SK-N-SH (cell line): Measurements from ENCODE around the gene MSRB2. TPM values are rescaled to one million over a fixed set of nuclear protein-coding genes. Genes with fewer than 3 reads are reported as not detected.

Source experiments
- CTCF ChIA-PET: fragments of 300-600, 350-600 bp; formaldehyde crosslinking; extraction: SDS; loops from one replicate; lab custom pipeline; 2021; lab: Yijun Ruan, JAX
- POLR2A ChIA-PET: fragments of 350-600 bp; sonication (Branson Sonifier 250); formaldehyde crosslinking; extraction: SDS; loops from one replicate; lab custom pipeline; 2020; ENCODE audit warnings: antibody characterized with exemption, inconsistent platforms; lab: Yijun Ruan, JAX
- DNase-seq: peaks from one replicate; pipeline ENCODE4 v3.0.0; 2012
- H2AFZ ChIP-seq: fragments of 200-600 bp; sonication (generic); 2 replicates; pipeline ENCODE4 v1.8.1; 2016; ENCODE audit warnings: antibody characterized with exemption, mild to moderate bottlenecking, low read depth
- H3F3A ChIP-seq: fragments of 200-600 bp; sonication (generic); replicated peaks from 2 replicates; pipeline ENCODE3; 2016; ENCODE audit warnings: antibody characterized with exemption, mild to moderate bottlenecking; ENCODE audit not compliant: insufficient read depth
- H3K27ac ChIP-seq, 2 experiments: fragments of 200-500 bp in 1 of 2; fragments of 200-600 bp in 1 of 2; sonication (Bioruptor generic) in 1 of 2; sonication (generic), shearing (Covaris generic) in 1 of 2; 2 replicates each; pipeline versions ENCODE4 v1.5.1 to v1.6.1; 2014 to 2016; ENCODE audit warnings: low read depth in 2 of 2, inconsistent platforms in 1 of 2, low read length in 1 of 2, mild to moderate bottlenecking in 1 of 2, mixed read lengths in 1 of 2
- H3K27me3 ChIP-seq: fragments of 200-600 bp; sonication (generic), shearing (Covaris generic); 2 replicates; pipeline ENCODE4 v1.6.1; 2016; ENCODE audit warnings: mixed run types; ENCODE audit not compliant: insufficient read depth
- H3K36me3 ChIP-seq, 2 experiments: fragments of 200-500 bp in 1 of 2; fragments of 200-600 bp in 1 of 2; sonication (Bioruptor generic) in 1 of 2; sonication (generic) in 1 of 2; replicated peaks in 1 of 2; 2 replicates each; pipeline versions ENCODE3 to v1.5.1; 2014 to 2016; ENCODE audit warnings: low read length in 1 of 2, mild to moderate bottlenecking in 1 of 2; ENCODE audit not compliant: insufficient read depth in 2 of 2, control insufficient read depth in 1 of 2
- H3K4me1 ChIP-seq, 2 experiments: fragments of 200-500 bp in 1 of 2; fragments of 200-600 bp in 1 of 2; sonication (Bioruptor generic) in 1 of 2; sonication (generic), shearing (Covaris generic) in 1 of 2; 2 replicates each; pipeline versions ENCODE4 v1.5.1 to v1.6.1; 2014 to 2016; ENCODE audit warnings: low read depth in 1 of 2, low read length in 1 of 2, mixed run types in 1 of 2; ENCODE audit not compliant: insufficient read depth in 2 of 2, control insufficient read depth in 1 of 2
- H3K4me2 ChIP-seq: fragments of 200-600 bp; sonication (generic), shearing (Covaris generic); 2 replicates; pipeline ENCODE4 v1.6.1; 2017; ENCODE audit warnings: mixed run types
- H3K4me3 ChIP-seq, 2 experiments: fragments of 200-500 bp in 1 of 2; fragments of 200-600 bp in 1 of 2; sonication (Bioruptor generic) in 1 of 2; sonication (generic), shearing (Covaris generic) in 1 of 2; 2 replicates each; pipeline versions ENCODE4 v1.5.1 to v1.8.1; 2014 to 2016; ENCODE audit warnings: low read depth in 2 of 2, inconsistent platforms in 1 of 2, low read length in 1 of 2, mild to moderate bottlenecking in 1 of 2, mixed read lengths in 1 of 2, moderate library complexity in 1 of 2
- H3K79me2 ChIP-seq: fragments of 200-600 bp; sonication (generic); 2 replicates; pipeline ENCODE4 v1.8.1; 2017; ENCODE audit warnings: mild to moderate bottlenecking; ENCODE audit not compliant: insufficient read depth
- H3K9ac ChIP-seq: fragments of 200-600 bp; sonication (generic); 2 replicates; pipeline ENCODE4 v1.6.1; 2017; ENCODE audit warnings: mixed run types
- H3K9me2 ChIP-seq: fragments of 200-600 bp; sonication (generic); 2 replicates; pipeline ENCODE4 v1.6.1; 2017; ENCODE audit warnings: mixed run types
- H3K9me3 ChIP-seq: fragments of 200-600 bp; sonication (generic); 2 replicates; pipeline ENCODE4 v1.6.1; 2017; ENCODE audit warnings: mixed run types, mild to moderate bottlenecking, moderate library complexity
- H4K20me1 ChIP-seq: fragments of 200-600 bp; sonication (generic); 2 replicates; pipeline ENCODE4 v1.6.1; 2017; ENCODE audit warnings: mild to moderate bottlenecking, mixed run types; ENCODE audit not compliant: insufficient read depth
- ELF1 ChIP-seq: IDR thresholded peaks from 2 replicates; pipeline ENCODE4 v1.4.0; 2012
- EP300 ChIP-seq, 2 experiments: IDR thresholded peaks; 2 replicates each; pipeline versions ENCODE4 v1.4.0 to v1.6.1; 2012; ENCODE audit warnings: borderline replicate concordance in 1 of 2, low read depth in 1 of 2, low read length in 1 of 2
- EZH2phosphoT487 ChIP-seq: fragments of 200-600 bp; sonication (generic); IDR thresholded peaks from 2 replicates; pipeline ENCODE4 v1.6.1; 2017; ENCODE audit warnings: low read depth, mixed run types, mild to moderate bottlenecking, antibody characterized with exemption, moderate library complexity, borderline replicate concordance
- GATA2 ChIP-seq: sonication (generic); formaldehyde crosslinking; IDR thresholded peaks from 2 replicates; pipeline ENCODE4 v1.5.0; 2020; ENCODE audit warnings: mild to moderate bottlenecking, missing genetic modification reagents
- MXI1 ChIP-seq: IDR thresholded peaks from 2 replicates; pipeline ENCODE4 v1.6.1; 2012; ENCODE audit warnings: mild to moderate bottlenecking, low read depth, low read length, improper control_type of control experiment
- NFIC ChIP-seq: IDR thresholded peaks from 2 replicates; pipeline ENCODE4 v1.4.0; 2012; ENCODE audit warnings: borderline replicate concordance
- NRF1 ChIP-seq: IDR thresholded peaks from 2 replicates; pipeline ENCODE4 v1.6.1; 2012; ENCODE audit warnings: low read depth, mild to moderate bottlenecking, low read length
- RAD21 ChIP-seq: IDR thresholded peaks from 2 replicates; pipeline ENCODE4 v1.6.1; 2012; ENCODE audit warnings: mild to moderate bottlenecking, low read length
- RCOR1 ChIP-seq: fragments of 150-350 bp; IDR thresholded peaks from 2 replicates; pipeline ENCODE4 v1.6.1; 2017; ENCODE audit warnings: antibody characterized with exemption, low read length
- RXRA ChIP-seq: IDR thresholded peaks from 2 replicates; pipeline ENCODE4 v1.4.0; 2012; ENCODE audit warnings: low read depth, mild to moderate bottlenecking, borderline replicate concordance
- SIN3A ChIP-seq: IDR thresholded peaks from 2 replicates; pipeline ENCODE4 v1.6.1; 2012; ENCODE audit warnings: low read depth, mild to moderate bottlenecking, low read length, moderate library complexity, borderline replicate concordance
- SMC3 ChIP-seq: IDR thresholded peaks from 2 replicates; pipeline ENCODE4 v1.6.1; 2012; ENCODE audit warnings: low read depth, low read length, improper control_type of control experiment
- TCF12 ChIP-seq: IDR thresholded peaks from 2 replicates; pipeline ENCODE4 v1.4.0; 2012
- WGBS: methylation state at CpG from one replicate; pipeline ENCODE4 v1.1.6; 2017; ENCODE audit warnings: low lambda C conversion rate; 5-methylcytosine and 5-hydroxymethylcytosine counted together
- polyA plus RNA-seq, 3 experiments: library from polyadenylated mRNA; depleted of rRNA; stranded (reverse); fragments of >200 nt; gene quantifications; 2 replicates each; pipeline ENCODE4 v1.2.3, GENCODE V29; 2012
- TF ChIP-seq, protein P1 (sequence below): IDR thresholded peaks from 2 replicates; pipeline ENCODE4; 2012
- TF ChIP-seq, protein P2 (sequence below): IDR thresholded peaks from 2 replicates; pipeline ENCODE4 v1.4.0; 2012; ENCODE audit warnings: low read depth
- TF ChIP-seq, protein P3 (sequence below): IDR thresholded peaks from 2 replicates; pipeline ENCODE4 v1.4.0; 2012; ENCODE audit warnings: low read depth, borderline replicate concordance

MSRB2 gene
- polyA plus RNA-seq, 1 of the 3 experiments (the other 2 are of a cell fraction) = 44.0 TPM

DNA sequence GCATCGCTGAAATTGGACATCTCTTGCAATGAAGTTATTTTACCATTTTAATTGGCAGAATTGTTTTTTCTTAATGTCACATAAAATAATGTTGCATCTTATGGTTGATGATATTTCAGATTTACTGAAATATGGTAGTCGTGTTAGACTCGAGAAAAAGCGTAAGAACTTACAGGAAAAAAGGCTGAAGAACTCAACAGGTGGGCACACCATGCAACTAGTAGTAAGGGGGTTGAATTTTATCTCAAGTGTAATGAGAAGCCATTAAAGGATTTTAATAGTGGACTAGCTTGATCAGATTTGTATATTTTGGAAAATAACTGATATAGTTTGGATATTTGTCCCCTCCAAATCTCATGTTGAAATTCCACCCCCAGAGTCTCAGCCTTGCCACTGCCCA is 41.1 kb downstream of the MSRB2 start:
- 60% methylated on average over 4 of the region's 4 CpGs for WGBS
- Histone ChIP-seq H3K9me2 (no peaks in the 10 kb centered on the region), H4K20me1 (no peaks in the 10 kb centered on the region), H3K27ac (no peak overlapping the region), H3K9ac (no peak overlapping the region), H2AFZ (no peak overlapping the region), H3K9me3 (no peaks in the 10 kb centered on the region), H3K36me3 (no peaks in the 10 kb centered on the region), H3K4me1 (no peaks in the 10 kb centered on the region), H3K4me3 (no peak overlapping the region), H3F3A (no peaks in the 10 kb centered on the region), H3K79me2 (no peaks in the 10 kb centered on the region), H3K4me2 (no peak overlapping the region), H3K27me3 (no peaks in the 10 kb centered on the region)
- POLR2A ChIA-PET = no interaction called here
- CTCF ChIA-PET = interaction anchor here (0.7 to 1.1 kb wide), 2 partner anchors 22 to 332 kb away, joined by 3 to 4 read pairs; no protein-coding TSS in a partner anchor
- no peak for DNase-seq
- TF ChIP-seq RCOR1 = no peak
- TF ChIP-seq, protein P1, sequence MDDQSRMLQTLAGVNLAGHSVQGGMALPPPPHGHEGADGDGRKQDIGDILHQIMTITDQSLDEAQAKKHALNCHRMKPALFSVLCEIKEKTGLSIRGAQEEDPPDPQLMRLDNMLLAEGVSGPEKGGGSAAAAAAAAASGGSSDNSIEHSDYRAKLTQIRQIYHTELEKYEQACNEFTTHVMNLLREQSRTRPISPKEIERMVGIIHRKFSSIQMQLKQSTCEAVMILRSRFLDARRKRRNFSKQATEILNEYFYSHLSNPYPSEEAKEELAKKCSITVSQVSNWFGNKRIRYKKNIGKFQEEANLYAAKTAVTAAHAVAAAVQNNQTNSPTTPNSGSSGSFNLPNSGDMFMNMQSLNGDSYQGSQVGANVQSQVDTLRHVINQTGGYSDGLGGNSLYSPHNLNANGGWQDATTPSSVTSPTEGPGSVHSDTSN = no peak
- TF ChIP-seq EP300 (IDR thresholded peaks at IDR 0.05; ENCODE audit: borderline replicate concordance in 1 of 2, low read depth in 1 of 2, low read length in 1 of 2) = no peak
- TF ChIP-seq, protein P2, sequence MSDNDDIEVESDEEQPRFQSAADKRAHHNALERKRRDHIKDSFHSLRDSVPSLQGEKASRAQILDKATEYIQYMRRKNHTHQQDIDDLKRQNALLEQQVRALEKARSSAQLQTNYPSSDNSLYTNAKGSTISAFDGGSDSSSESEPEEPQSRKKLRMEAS = no peak
- TF ChIP-seq GATA2 (CRISPR knock-in tag) = no peak
- no peak for TF ChIP-seq SMC3
- no peak for TF ChIP-seq RXRA

DNA sequence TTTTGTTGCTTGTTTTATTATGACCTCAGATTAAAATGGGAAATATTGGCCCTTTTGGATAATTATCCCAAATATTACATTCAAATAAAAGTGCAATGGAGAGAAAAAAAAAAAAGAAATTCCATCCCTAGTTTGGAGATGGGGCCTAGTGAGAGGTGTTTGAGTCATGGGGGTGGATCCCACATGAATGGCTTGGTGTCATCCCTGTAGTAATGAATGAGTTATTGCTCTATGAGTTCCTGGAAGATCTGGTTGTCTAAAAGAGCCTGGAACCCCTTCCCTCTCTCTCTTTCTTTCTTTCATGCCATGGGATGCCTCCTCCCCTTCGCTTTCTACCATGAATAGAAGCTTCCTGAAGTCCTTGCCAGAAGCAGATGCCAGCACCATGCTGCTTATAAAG is 44.3 kb downstream of the MSRB2 start:
- Histone ChIP-seq H3K9me2 (no peaks in the 10 kb centered on the region), H3K9me3 (no peaks in the 10 kb centered on the region), H4K20me1 (no peaks in the 10 kb centered on the region), H3K4me3 (no peak overlapping the region), H3K4me1 (no peaks in the 10 kb centered on the region), H3F3A (no peaks in the 10 kb centered on the region), H3K79me2 (no peaks in the 10 kb centered on the region), H3K4me2 (no peak overlapping the region), H3K9ac (no peak overlapping the region), H3K36me3 (no peaks in the 10 kb centered on the region), H3K27ac (no peak overlapping the region), H3K27me3 (no peaks in the 10 kb centered on the region), H2AFZ (no peak overlapping the region)
- 0% methylated on average over 1 of the region's 1 CpG for WGBS
- TF ChIP-seq ELF1 (no peak), RAD21 (no peak)
- ChIA-PET POLR2A (no interaction called here), CTCF (interaction anchor here (2.2 kb wide), 1 partner anchor 18 kb away, joined by 13 read pairs; no protein-coding TSS in a partner anchor)
- no peak for DNase-seq

DNA sequence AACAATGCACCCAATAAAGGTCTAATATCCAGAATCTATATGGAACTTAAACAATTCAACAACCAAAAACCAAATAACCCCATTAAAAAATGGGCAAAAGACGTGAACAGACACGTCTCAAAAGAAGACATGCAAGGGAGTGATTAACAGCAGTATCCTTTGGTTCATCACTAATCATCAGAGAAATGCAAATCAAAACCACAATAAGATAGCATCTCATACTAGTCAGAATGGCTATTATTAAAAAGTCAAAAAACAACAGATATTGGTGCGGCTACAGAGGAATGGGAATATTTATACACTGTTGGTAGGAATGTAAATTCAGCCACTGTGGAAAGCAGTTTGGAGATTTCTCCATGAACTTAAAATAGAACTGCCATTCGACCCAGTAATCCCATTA is 46.6 kb downstream of the MSRB2 start:
- TF ChIP-seq SIN3A (no peak), RAD21 (no peak), TCF12 (no peak), SMC3 (no peak), EZH2phosphoT487 (no peak), MXI1 (no peak), NFIC (no peak), NRF1 (no peak)
- TF ChIP-seq, protein P1 = no peak
- TF ChIP-seq, protein P3, sequence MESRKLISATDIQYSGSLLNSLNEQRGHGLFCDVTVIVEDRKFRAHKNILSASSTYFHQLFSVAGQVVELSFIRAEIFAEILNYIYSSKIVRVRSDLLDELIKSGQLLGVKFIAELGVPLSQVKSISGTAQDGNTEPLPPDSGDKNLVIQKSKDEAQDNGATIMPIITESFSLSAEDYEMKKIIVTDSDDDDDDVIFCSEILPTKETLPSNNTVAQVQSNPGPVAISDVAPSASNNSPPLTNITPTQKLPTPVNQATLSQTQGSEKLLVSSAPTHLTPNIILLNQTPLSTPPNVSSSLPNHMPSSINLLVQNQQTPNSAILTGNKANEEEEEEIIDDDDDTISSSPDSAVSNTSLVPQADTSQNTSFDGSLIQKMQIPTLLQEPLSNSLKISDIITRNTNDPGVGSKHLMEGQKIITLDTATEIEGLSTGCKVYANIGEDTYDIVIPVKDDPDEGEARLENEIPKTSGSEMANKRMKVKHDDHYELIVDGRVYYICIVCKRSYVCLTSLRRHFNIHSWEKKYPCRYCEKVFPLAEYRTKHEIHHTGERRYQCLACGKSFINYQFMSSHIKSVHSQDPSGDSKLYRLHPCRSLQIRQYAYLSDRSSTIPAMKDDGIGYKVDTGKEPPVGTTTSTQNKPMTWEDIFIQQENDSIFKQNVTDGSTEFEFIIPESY = no peak
- TF ChIP-seq, protein P2 = no peak
- no peaks in the 10 kb centered on the region for H3K9me2 ChIP-seq
- no peaks in the 10 kb centered on the region for H3K4me1 ChIP-seq
- no peaks in the 10 kb centered on the region for H3K9me3 ChIP-seq
- POLR2A ChIA-PET = no interaction called here
- DNase-seq = no peak
- H3K27me3 ChIP-seq = no peaks in the 10 kb centered on the region
- CTCF ChIA-PET = no interaction called here
- no peaks in the 10 kb centered on the region for H3K36me3 ChIP-seq
- H2AFZ ChIP-seq = no peak overlapping the region
- no peaks in the 10 kb centered on the region for H4K20me1 ChIP-seq
- H3K4me3 ChIP-seq = no peak overlapping the region
- no peak overlapping the region for H3K4me2 ChIP-seq
- no peak overlapping the region for H3K27ac ChIP-seq
- 41% methylated on average over 4 of the region's 4 CpGs for WGBS
- H3K9ac ChIP-seq = no peak overlapping the region
- no peaks in the 10 kb centered on the region for H3K79me2 ChIP-seq
- H3F3A ChIP-seq = no peaks in the 10 kb centered on the region
